Ammon's horn (tissue), 1 donor: ENCODE results near the gene FAM53B.

Source experiments
- DNase-seq: peaks from one replicate; pipeline ENCODE4 v3.0.0-alpha.2; 2016; ENCODE audit warnings: low spot score

Gene FAM53B

GRCh38 chr10:124575107-124576035 is 168.8 kb downstream of the FAM53B start:
- no peak for DNase-seq

- no peak for DNase-seq
These were observed 169.6 kb downstream of the FAM53B start for GRCh38 chr10:124574456-124575070.

GRCh38 chr10:124573726-124574455 is 170.3 kb downstream of the FAM53B start:
- DNase-seq: no peak

GRCh38 chr10:124572751-124573150 is 171.4 kb downstream of the FAM53B start:
- DNase-seq: no peak

- DNase-seq: no peak
These were observed 173.5 kb downstream of the FAM53B start for GRCh38 chr10:124570646-124571045.

- DNase-seq: no peak
These were observed 174.3 kb downstream of the FAM53B start for GRCh38 chr10:124569623-124570470.
